GM19395 (cell line): Measurements from ENCODE around the gene PTPRD.
"Not testable (repeated sequence)": the region's sequence is repeated elsewhere in the genome, so short reads cannot be mapped to it uniquely, and the experiment has no call there.

Experiments used
- ATAC-seq: cut with Tn5 transposase; IDR thresholded peaks from one replicate; pipeline ENCODE4 v1.9.1; 2021; ENCODE audit warnings: mild to moderate bottlenecking, moderate library complexity; ENCODE audit not compliant: unreplicated experiment

Gene PTPRD

DNA sequence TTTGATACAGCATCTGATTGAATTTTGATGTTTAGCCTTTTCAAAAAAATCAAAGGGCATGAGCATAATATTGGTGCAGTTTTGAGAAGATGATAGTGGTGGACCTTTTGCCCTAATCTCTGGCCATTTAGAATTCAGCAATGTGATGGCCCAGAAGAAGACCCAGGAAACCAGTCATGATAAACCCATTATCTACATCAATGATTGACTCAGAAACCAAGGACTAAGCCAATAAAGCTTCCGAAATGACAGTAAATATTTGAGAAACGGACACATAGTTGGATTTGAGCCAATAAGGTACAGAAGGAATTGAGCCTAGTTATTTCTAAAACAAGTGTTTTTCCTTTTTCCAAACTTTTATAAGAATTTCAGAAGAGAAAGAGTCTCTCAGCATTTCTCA is 1654.4 kb downstream of the PTPRD start:
- ATAC-seq = no peak

DNA sequence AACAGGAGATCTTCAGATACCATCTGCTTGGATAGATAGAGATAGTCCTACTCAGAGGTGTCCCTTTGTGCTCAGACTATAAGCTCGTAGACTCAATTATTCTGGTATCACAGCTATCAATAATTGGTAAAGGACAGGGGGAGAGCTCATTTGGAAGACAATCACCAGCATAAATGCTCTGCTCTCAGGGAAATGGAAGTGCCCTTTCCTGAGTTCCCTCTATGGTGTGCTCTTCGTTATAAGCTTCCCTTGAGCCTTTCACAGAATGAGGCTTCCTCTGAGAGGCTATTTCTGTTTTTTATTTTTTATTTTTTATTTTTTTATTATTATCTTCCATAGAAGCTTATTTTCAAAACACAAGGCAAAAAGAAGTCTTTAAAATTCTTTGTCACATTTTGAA is 1657.5 kb downstream of the PTPRD start:
- no peak for ATAC-seq

- ATAC-seq = no peak
Observed at GRCh38 chr9:8946461-8946860, 1666.3 kb downstream of the PTPRD start.

DNA sequence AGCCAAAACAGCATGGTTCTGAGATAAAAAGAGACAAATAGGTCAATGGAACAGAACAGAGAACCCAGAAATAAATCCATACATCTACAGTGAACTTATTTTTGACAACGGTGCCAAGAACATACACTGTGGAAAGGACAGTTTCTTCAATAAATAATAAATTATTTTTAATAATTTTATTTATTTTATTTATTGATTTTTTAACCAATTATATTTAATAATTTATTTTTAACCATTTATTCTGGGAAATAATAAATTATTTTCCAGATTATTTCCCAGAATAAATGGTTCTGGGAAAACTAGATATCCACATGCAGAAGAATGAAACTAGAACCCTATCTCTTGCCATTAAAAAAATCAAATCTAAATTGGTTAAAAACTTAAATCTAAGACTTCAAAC is 1669.4 kb downstream of the PTPRD start:
- ATAC-seq = no peak

GRCh38 chr9:8940650-8941049 is 1672.2 kb downstream of the PTPRD start:
- no peak for ATAC-seq

DNA sequence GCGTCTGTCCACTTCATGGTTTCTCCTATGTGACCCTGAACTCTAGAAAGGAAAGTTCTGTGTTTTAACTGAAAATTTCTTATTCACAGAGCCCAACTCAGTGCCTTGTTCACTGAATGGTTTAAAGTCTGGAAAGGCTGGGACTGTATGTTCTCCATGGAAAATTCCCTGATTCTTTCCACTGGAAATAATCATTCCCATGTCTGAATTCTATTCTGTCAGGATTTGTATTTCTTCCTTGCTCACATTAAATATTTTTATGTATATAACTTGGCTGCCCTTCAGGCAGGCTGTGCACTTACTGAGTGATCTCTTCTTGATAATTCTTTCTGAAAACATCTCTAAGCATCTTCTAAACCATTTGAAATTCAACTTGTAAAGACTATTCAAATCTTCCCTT is 1686.3 kb downstream of the PTPRD start:
- ATAC-seq = no peak

- ATAC-seq = no peak
Observed at GRCh38 chr9:8924562-8924961, 1688.2 kb downstream of the PTPRD start.

GRCh38 chr9:8920478-8921183 is 1692.2 kb downstream of the PTPRD start:
- ATAC-seq = not testable (repeated sequence)

DNA sequence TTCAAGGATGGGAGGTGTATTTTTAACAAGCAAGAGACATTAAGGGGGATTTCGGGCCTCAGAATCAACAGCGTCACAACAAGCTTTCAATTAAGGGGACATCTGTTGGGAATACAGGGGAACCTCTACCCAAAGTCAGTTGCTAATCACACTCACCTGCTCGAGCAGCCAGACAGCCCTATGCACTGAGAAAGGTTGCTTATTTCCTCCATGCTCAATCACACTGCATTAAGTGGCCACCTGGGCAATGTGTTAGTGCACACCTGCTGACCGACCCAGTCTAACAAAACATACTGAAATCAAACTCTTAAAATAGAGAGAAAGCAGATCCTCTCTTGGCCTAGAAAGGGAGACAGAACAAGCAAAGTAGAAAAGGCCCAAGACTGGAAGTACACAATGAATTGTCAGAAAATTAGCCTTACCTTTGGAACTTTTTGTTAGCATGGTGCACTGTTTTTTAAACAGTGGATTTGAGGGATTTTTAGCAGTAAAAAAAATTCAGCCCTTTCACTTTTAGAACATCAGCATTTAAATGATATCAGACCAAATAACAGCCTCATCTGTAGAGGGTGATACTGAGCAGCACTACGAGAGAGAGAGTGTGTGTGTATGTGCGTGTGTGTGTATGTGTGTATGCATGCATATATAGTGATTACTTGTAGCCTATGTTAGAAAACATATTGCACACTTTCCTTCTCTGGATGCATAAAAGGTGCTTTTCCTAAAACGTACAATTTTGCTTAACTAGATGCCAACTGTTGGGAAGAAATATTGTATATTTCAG is 1694.7 kb downstream of the PTPRD start:
- ATAC-seq = no peak

DNA sequence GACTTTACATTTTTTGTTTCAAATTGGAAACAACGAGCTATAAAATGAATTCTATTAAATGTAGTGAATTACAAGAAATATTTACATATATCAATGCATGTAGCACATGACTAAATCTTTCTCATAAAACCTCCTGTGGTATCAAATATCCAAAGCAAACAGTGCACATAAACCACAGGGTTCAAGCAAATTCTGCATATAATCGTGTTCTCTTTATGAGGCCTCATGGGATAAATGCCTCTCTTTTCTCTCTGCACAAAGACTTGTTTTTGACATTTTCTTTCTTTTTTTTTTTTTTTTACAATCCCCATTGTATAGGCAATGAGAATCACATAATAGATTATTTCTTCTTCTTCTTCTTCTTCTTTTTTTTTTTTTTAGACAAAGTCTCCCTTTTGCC is 1696.0 kb downstream of the PTPRD start:
- ATAC-seq = no peak

GRCh38 chr9:8907868-8908267 is 1704.9 kb downstream of the PTPRD start:
- ATAC-seq = peak; percentile 71

GRCh38 chr9:8905731-8906130 is 1707.1 kb downstream of the PTPRD start:
- ATAC-seq = no peak

- ATAC-seq = no peak
Observed at GRCh38 chr9:8904771-8905515, 1707.9 kb downstream of the PTPRD start.

DNA sequence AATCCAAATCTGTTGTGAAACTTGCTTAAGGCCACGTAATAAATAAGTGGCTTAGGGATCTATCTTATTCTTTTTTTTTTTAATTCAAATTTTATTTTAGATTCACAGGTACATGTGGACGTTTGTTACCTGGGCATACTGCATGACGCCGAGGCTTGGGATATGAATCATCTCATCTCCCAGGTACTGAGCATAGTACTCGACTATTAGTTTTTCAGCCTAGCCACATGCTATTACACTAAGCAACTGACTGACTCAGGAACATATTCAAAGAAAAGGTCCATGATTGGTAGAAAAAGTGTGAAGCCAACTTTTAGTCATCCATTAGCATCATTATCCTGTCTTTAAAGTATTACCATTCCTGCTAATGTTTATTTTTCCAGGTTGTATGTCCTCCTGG is 1709.7 kb downstream of the PTPRD start:
- no peak for ATAC-seq

DNA sequence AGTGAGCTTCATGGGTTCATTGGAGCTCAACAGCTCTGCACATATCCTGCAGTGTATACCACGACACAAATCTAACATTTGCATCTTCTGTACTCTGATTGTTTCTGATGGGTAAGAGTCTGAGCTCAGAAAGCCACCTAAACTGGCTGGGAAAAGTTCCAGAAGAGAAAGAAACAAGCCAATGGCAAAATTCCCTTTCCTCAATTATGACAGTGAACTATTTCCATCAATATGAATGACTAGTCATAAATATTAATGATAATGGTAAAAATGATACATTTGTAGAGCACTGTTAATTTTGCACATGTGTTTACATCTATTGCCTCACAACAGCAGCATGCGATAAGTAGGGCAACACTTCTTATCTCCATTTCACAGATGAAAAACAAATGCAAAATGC is 1711.7 kb downstream of the PTPRD start:
- ATAC-seq = no peak

DNA sequence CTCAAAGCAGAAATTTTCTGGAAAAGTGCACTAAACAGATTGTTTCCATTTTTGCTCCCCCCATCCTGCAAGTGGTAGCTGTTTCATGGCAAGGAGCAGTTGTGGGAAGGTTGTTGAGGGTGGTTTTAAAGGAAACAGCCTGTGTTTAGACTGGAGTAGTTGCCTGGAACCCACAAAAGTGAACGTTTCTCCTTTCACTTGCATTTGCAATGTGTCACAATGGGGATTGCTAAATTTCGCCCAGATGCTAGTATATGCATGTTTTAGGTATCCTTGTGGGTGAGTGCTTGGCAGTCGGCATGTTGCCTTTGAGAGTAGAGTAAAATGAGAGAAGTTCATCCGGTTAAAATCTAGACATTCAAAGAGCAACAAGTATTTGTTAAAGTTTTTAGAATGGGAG is 1713.3 kb downstream of the PTPRD start:
- ATAC-seq = no peak

DNA sequence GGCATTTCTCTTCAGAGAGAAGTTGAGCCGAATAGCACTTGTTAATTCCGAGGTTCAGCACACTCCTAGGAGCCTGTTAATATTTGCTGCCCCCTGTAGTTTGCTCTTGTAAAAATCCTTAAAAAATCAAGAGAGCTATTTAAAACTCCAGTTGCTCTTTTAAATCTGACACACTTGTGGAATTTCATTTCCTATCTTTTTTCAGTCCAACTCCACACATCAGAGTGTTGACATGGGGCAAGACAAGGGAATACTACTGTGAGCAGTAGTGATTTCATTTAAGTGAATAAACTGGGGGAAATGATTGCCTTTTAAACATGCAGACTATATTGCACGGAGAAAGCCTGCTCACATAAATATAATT is 1717.0 kb downstream of the PTPRD start:
- ATAC-seq = no peak

DNA sequence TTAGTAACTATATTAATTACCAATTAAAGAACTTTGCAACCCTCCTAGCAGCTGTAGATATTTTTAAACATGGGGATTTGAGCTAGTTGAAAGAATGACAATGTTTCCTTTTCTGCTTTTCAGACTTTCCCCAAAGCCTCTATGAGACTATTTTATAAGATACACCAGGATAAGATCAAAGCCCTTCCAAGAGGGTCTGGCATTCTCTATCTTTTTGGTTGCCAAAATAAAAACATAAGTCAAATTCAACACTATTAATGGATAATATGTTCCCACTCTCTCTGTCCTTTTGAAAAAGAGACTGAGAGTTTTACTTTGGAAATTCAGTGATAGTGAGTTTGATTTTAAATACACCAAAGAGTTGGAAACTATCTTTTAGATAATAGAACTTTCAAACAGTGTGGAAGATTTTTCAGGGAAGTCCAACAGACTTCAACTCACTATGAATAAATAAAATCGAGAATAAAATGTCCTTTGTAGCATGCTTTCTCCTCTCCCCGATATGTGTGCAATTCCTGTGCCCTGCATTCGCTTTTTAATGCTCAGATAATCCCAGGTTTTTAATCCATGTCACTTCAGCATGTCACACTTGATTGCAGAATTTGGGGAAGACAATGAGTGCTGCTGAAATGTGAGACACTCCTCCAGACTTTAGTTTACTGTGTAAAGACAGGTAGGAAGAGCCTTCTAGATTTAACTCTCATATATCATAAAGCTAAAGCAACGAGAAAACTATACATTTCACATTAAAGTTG is 1717.5 kb downstream of the PTPRD start:
- ATAC-seq = no peak

DNA sequence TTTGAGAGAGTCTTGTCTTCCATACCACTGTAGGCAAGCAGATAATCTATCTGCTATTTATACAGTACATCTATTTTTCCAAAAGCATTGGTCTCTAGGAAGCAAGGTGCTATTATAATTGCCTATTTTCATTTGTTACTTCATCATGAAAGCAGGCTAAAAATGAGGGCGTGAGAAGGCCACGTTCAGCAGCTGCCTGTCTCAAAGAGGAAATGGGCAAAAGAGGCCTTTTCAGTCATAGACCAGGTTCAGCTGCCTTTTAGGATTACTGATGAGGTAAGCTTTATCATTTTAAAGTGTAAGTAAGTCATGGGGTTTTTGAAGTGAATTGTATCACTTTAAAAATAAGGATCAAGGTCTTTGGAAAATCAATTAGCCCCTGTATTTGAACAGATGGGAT is 1722.1 kb downstream of the PTPRD start:
- no peak for ATAC-seq

DNA sequence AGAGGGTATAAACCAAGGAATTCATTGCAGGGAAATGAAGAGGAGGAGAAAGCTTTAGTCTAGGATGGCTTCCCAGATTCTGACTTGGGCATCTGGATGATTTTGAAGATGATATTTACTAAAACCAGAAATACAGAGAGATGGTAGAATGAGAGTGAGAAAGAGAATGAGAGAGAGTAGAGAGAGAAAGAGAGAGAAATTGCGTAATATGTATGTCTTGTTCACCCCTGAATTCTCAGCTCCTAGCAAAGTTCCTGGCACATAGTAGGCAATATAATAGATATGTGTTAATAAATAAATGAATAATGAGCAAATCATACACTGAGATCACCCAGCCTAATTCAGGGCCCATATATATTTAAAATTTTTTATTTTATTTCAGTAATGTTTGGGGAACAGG is 1723.7 kb downstream of the PTPRD start:
- ATAC-seq = no peak

- no peak for ATAC-seq
Observed at GRCh38 chr9:8888591-8888990, 1724.2 kb downstream of the PTPRD start.
